Glomerular visceral epithelial cell (primary cell): ENCODE measurements around the gene EVX2.

Experiments
- DNase-seq: peaks from one replicate; pipeline ENCODE4 v3.0.0-alpha.2; 2016; ENCODE audit errors: extremely low spot score

The EVX2 gene

GRCh38 chr2:176082824-176083751 lies 674 bp downstream of the EVX2 start:
- no peak for DNase-seq

- DNase-seq = no peak
These were observed 1.3 kb downstream of the EVX2 start for GRCh38 chr2:176082525-176082823.

- DNase-seq = no peak
These were observed 1.8 kb downstream of the EVX2 start for GRCh38 chr2:176081837-176082524.

- no peak for DNase-seq
These were observed 2.4 kb downstream of the EVX2 start for GRCh38 chr2:176081376-176081836.

GRCh38 chr2:176080540-176081375 lies 3.0 kb downstream of the EVX2 start:
- peak; percentile 22 for DNase-seq

- peak; percentile 68 for DNase-seq
These were observed 3.8 kb downstream of the EVX2 start for GRCh38 chr2:176079831-176080539.

GRCh38 chr2:176079285-176079830 lies 4.4 kb downstream of the EVX2 start:
- no peak for DNase-seq

- no peak for DNase-seq
These were observed 5.0 kb downstream of the EVX2 start for GRCh38 chr2:176078541-176079284.

GRCh38 chr2:176076796-176077195 lies 7.0 kb downstream of the EVX2 start:
- DNase-seq = no peak

GRCh38 chr2:176076063-176076462 lies 7.7 kb downstream of the EVX2 start:
- DNase-seq = no peak

- DNase-seq = no peak
These were observed 8.3 kb downstream of the EVX2 start for GRCh38 chr2:176075481-176075880.

- no peak for DNase-seq
These were observed 8.8 kb downstream of the EVX2 start for GRCh38 chr2:176074919-176075425.

- no peak for DNase-seq
These were observed 10.5 kb downstream of the EVX2 start for GRCh38 chr2:176072951-176073904.

GRCh38 chr2:176072292-176072669 lies 11.5 kb downstream of the EVX2 start:
- no peak for DNase-seq

GRCh38 chr2:176071330-176072291 lies 12.2 kb downstream of the EVX2 start:
- DNase-seq = no peak

GRCh38 chr2:176068419-176068832 lies 15.3 kb downstream of the EVX2 start:
- DNase-seq = no peak

GRCh38 chr2:176067589-176068418 lies 16.0 kb downstream of the EVX2 start:
- DNase-seq = no peak
